HEK293 (cell line): ENCODE data around the gene DNAJB7.

ENCODE experiments used
- CTCF ChIA-PET: fragments of 350-600 bp; formaldehyde crosslinking; extraction: SDS; loops from one replicate; lab custom pipeline; 2021; ENCODE audit warnings: antibody characterized with exemption; lab: Yijun Ruan, JAX
- POLR2A ChIA-PET: fragments of 300-600 bp; formaldehyde crosslinking; extraction: SDS; loops from one replicate; lab custom pipeline; 2020; ENCODE audit warnings: antibody characterized with exemption, inconsistent platforms; lab: Yijun Ruan, JAX
- H3K27ac ChIP-seq: fragments of 200-500 bp; sonication (Bioruptor generic); 2 replicates; pipeline ENCODE4 v1.5.1; 2014; ENCODE audit warnings: low read depth, low read length, control low read depth, inconsistent platforms; ENCODE audit errors: extremely low read depth
- H3K36me3 ChIP-seq, 2 experiments: fragments of 200-500 bp in 1 of 2; sonication (Bioruptor generic) in 1 of 2; 1 replicate in 1 of 2; 2 replicates in 1 of 2; pipeline ENCODE4 v1.5.1; 2014 to 2017; ENCODE audit warnings: inconsistent platforms in 2 of 2, low read length in 2 of 2; ENCODE audit not compliant: control insufficient read depth in 2 of 2, insufficient read depth in 1 of 2
- H3K4me1 ChIP-seq: fragments of 200-500 bp; sonication (Bioruptor generic); 2 replicates; pipeline ENCODE4 v1.5.1; 2014; ENCODE audit warnings: mild to moderate bottlenecking, low read length, inconsistent platforms; ENCODE audit not compliant: control insufficient read depth, insufficient read depth
- H3K4me3 ChIP-seq: 2 replicates; pipeline ENCODE4 v1.5.1; 2011; ENCODE audit warnings: low read depth, mild to moderate bottlenecking, control low read depth, low read length, moderate library complexity
- H3K9me3 ChIP-seq: fragments of 200-500 bp; sonication (Bioruptor generic); 2 replicates; pipeline ENCODE4 v1.5.1; 2014; ENCODE audit warnings: low read depth, low read length, inconsistent platforms; ENCODE audit not compliant: control insufficient read depth, insufficient read depth
- GLIS2 ChIP-seq: fragments of 450-650 bp; formaldehyde crosslinking; IDR thresholded peaks from 2 replicates; pipeline ENCODE4 v1.5.1; 2016; ENCODE audit warnings: missing biosample characterization, missing genetic modification characterization
- KLF16 ChIP-seq: fragments of 450-650 bp; formaldehyde crosslinking; IDR thresholded peaks from 2 replicates; pipeline ENCODE4 v1.5.1; 2017; ENCODE audit warnings: missing biosample characterization, missing genetic modification characterization
- OVOL3 ChIP-seq: fragments of 450-650 bp; formaldehyde crosslinking; IDR thresholded peaks from 2 replicates; pipeline ENCODE4 v1.5.1; 2016; ENCODE audit warnings: missing biosample characterization, missing genetic modification characterization
- PRDM1 ChIP-seq: fragments of 450-650 bp; formaldehyde crosslinking; IDR thresholded peaks from 2 replicates; pipeline ENCODE4; 2016; ENCODE audit warnings: missing biosample characterization, missing genetic modification characterization
- SP2 ChIP-seq: fragments of 450-650 bp; formaldehyde crosslinking; IDR thresholded peaks from 2 replicates; pipeline ENCODE4 v1.5.1; 2016; ENCODE audit warnings: missing biosample characterization, missing genetic modification characterization
- SP7 ChIP-seq: fragments of 450-650 bp; formaldehyde crosslinking; IDR thresholded peaks from 2 replicates; pipeline ENCODE4 v1.5.1; 2016; ENCODE audit warnings: missing biosample characterization, missing genetic modification characterization
- WT1 ChIP-seq: fragments of 450-650 bp; formaldehyde crosslinking; IDR thresholded peaks from 2 replicates; pipeline ENCODE4 v1.5.1; 2016; ENCODE audit warnings: missing biosample characterization, missing genetic modification characterization
- YY2 ChIP-seq: fragments of 450-650 bp; formaldehyde crosslinking; IDR thresholded peaks from 2 replicates; pipeline ENCODE4 v1.5.1; 2016; ENCODE audit warnings: missing biosample characterization, missing genetic modification characterization
- ZNF140 ChIP-seq: fragments of 450-650 bp; formaldehyde crosslinking; IDR thresholded peaks from 2 replicates; pipeline ENCODE4 v1.5.1; 2016; ENCODE audit warnings: missing biosample characterization, missing genetic modification characterization
- ZNF302 ChIP-seq: fragments of 450-650 bp; formaldehyde crosslinking; IDR thresholded peaks from 2 replicates; pipeline ENCODE4 v1.5.1; 2016; ENCODE audit warnings: missing biosample characterization, missing genetic modification characterization, low read depth
- ZNF37A ChIP-seq: fragments of 450-650 bp; IDR thresholded peaks from 2 replicates; pipeline ENCODE4 v1.5.1; 2018; ENCODE audit warnings: missing biosample characterization, missing genetic modification characterization
- ZNF521 ChIP-seq: fragments of 450-650 bp; formaldehyde crosslinking; IDR thresholded peaks from 2 replicates; pipeline ENCODE4 v1.5.1; 2017; ENCODE audit warnings: missing biosample characterization, mild to moderate bottlenecking, missing genetic modification characterization
- ZNF610 ChIP-seq: fragments of 450-650 bp; formaldehyde crosslinking; IDR thresholded peaks from 2 replicates; pipeline ENCODE4 v1.5.1; 2016; ENCODE audit warnings: missing biosample characterization, missing genetic modification characterization, borderline replicate concordance
- ZNF658 ChIP-seq: fragments of 450-650 bp; formaldehyde crosslinking; IDR thresholded peaks from 2 replicates; pipeline ENCODE4; 2016; ENCODE audit warnings: missing biosample characterization, missing genetic modification characterization
- ZNF792 ChIP-seq: fragments of 450-650 bp; formaldehyde crosslinking; IDR thresholded peaks from 2 replicates; pipeline ENCODE4 v1.5.1; 2016; ENCODE audit warnings: missing biosample characterization, missing genetic modification characterization
- TF ChIP-seq, protein P1 (sequence below): fragments of 450-650 bp; formaldehyde crosslinking; IDR thresholded peaks from 2 replicates; pipeline ENCODE4 v1.5.1; 2016; ENCODE audit warnings: missing biosample characterization, missing genetic modification characterization
- TF ChIP-seq, protein P2 (sequence below): sonication (generic); formaldehyde crosslinking; IDR thresholded peaks from 2 replicates; pipeline ENCODE4 v1.8.1; 2022; ENCODE audit warnings: mild to moderate bottlenecking, moderate library complexity, missing genetic modification reagents
- TF ChIP-seq, protein P3 (sequence below): fragments of 450-650 bp; formaldehyde crosslinking; IDR thresholded peaks from 2 replicates; pipeline ENCODE4 v1.5.1; 2016; ENCODE audit warnings: missing biosample characterization, missing genetic modification characterization
- TF ChIP-seq, protein P4 (sequence below): fragments of 450-650 bp; formaldehyde crosslinking; IDR thresholded peaks from 2 replicates; pipeline ENCODE4 v1.5.1; 2016; ENCODE audit warnings: missing biosample characterization, missing genetic modification characterization
- TF ChIP-seq, protein P5 (sequence below): fragments of 450-650 bp; formaldehyde crosslinking; IDR thresholded peaks from 2 replicates; pipeline ENCODE4 v1.5.1; 2017; ENCODE audit warnings: missing biosample characterization, missing genetic modification characterization
- TF ChIP-seq, protein P6 (sequence below): fragments of 450-650 bp; formaldehyde crosslinking; IDR thresholded peaks from 2 replicates; pipeline ENCODE4 v1.5.1; 2016; ENCODE audit warnings: missing biosample characterization, missing genetic modification characterization

The DNAJB7 gene

DNA sequence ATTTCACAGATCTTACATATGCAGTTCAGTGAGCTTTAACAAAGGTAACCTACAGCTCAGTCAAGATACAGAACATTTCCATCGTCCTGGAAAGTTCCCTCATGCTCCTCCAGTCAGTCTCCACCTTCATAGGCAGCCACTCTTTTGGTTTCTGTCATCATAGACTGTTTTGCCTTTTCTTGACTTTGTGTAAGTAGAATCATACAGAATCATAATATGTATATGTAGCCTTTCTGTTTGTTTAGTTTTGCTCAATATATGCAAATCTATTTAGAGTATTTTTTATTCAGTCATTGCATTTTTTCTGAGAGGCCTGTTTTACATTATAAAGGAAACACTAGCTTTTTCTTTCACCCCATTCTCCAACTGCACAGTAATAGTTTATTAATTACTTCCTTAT, 15.0 kb upstream of the DNAJB7 start (continued):
- TF ChIP-seq OVOL3 (tag by site-specific recombination) (no peak), ZNF792 (tag by site-specific recombination) (no peak), SP2 (no peak), ZNF302 (tag by site-specific recombination) (no peak), YY2 (tag by site-specific recombination) (no peak)
- TF ChIP-seq, protein P1, sequence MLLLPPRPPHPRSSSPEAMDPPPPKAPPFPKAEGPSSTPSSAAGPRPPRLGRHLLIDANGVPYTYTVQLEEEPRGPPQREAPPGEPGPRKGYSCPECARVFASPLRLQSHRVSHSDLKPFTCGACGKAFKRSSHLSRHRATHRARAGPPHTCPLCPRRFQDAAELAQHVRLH (tag by site-specific recombination): no peak
- TF ChIP-seq, protein P2, sequence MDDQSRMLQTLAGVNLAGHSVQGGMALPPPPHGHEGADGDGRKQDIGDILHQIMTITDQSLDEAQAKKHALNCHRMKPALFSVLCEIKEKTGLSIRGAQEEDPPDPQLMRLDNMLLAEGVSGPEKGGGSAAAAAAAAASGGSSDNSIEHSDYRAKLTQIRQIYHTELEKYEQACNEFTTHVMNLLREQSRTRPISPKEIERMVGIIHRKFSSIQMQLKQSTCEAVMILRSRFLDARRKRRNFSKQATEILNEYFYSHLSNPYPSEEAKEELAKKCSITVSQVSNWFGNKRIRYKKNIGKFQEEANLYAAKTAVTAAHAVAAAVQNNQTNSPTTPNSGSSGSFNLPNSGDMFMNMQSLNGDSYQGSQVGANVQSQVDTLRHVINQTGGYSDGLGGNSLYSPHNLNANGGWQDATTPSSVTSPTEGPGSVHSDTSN (CRISPR knock-in tag): no peak
- TF ChIP-seq, protein P3, sequence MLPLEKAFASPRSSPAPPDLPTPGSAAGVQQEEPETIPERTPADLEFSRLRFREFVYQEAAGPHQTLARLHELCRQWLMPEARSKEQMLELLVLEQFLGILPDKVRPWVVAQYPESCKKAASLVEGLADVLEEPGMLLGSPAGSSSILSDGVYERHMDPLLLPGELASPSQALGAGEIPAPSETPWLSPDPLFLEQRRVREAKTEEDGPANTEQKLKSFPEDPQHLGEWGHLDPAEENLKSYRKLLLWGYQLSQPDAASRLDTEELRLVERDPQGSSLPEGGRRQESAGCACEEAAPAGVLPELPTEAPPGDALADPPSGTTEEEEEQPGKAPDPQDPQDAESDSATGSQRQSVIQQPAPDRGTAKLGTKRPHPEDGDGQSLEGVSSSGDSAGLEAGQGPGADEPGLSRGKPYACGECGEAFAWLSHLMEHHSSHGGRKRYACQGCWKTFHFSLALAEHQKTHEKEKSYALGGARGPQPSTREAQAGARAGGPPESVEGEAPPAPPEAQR (tag by site-specific recombination): no peak

DNA sequence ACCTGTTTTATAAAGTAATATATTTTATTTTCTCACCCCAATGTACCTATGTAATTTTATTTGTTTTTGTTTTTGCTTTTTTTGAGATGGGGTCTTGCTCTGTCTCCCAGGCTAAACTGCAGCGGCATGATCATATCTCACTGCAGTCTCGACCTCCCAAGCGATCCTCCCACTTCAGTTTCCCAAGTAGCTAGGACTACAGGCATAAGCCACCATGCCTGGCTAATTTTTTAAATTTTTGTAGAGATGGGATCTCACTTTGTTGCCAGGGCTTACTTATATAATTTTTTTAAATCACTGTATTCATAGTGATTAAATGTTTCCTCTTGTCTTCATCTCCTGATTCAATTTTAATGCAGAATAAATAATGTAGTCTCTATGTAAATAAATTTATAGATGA, 13.2 kb upstream of the DNAJB7 start:
- ChIA-PET CTCF (interaction anchor here (0.6 kb wide), 1 partner anchor 169 kb away, joined by 4 read pairs; no protein-coding TSS in a partner anchor), POLR2A (no interaction called here)
- Histone ChIP-seq H3K4me1 (no peaks in the 10 kb centered on the region), H3K36me3 (peaks cover 24 to 30% of the 10 kb centered on the region in 2 experiments), H3K9me3 (no peaks in the 10 kb centered on the region)
- TF ChIP-seq ZNF140 (tag by site-specific recombination): no peak
- TF ChIP-seq, protein P4, sequence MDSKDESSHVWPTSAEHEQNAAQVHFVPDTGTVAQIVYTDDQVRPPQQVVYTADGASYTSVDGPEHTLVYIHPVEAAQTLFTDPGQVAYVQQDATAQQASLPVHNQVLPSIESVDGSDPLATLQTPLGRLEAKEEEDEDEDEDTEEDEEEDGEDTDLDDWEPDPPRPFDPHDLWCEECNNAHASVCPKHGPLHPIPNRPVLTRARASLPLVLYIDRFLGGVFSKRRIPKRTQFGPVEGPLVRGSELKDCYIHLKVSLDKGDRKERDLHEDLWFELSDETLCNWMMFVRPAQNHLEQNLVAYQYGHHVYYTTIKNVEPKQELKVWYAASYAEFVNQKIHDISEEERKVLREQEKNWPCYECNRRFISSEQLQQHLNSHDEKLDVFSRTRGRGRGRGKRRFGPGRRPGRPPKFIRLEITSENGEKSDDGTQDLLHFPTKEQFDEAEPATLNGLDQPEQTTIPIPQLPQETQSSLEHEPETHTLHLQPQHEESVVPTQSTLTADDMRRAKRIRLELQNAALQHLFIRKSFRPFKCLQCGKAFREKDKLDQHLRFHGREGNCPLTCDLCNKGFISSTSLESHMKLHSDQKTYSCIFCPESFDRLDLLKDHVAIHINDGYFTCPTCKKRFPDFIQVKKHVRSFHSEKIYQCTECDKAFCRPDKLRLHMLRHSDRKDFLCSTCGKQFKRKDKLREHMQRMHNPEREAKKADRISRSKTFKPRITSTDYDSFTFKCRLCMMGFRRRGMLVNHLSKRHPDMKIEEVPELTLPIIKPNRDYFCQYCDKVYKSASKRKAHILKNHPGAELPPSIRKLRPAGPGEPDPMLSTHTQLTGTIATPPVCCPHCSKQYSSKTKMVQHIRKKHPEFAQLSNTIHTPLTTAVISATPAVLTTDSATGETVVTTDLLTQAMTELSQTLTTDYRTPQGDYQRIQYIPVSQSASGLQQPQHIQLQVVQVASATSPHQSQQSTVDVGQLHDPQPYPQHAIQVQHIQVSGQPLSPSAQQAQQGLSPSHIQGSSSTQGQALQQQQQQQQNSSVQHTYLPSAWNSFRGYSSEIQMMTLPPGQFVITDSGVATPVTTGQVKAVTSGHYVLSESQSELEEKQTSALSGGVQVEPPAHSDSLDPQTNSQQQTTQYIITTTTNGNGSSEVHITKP (tag by site-specific recombination): no peak
- TF ChIP-seq PRDM1 (tag by site-specific recombination): no peak
- no peak for TF ChIP-seq ZNF37A
- TF ChIP-seq SP7 (tag by site-specific recombination): no peak
- no peak for TF ChIP-seq ZNF521 (tag by site-specific recombination)
- no peak for TF ChIP-seq KLF16 (tag by site-specific recombination)
- TF ChIP-seq ZNF610: no peak
- TF ChIP-seq, protein P5, sequence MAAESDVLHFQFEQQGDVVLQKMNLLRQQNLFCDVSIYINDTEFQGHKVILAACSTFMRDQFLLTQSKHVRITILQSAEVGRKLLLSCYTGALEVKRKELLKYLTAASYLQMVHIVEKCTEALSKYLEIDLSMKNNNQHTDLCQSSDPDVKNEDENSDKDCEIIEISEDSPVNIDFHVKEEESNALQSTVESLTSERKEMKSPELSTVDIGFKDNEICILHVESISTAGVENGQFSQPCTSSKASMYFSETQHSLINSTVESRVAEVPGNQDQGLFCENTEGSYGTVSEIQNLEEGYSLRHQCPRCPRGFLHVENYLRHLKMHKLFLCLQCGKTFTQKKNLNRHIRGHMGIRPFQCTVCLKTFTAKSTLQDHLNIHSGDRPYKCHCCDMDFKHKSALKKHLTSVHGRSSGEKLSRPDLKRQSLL (tag by site-specific recombination): no peak
- TF ChIP-seq GLIS2 (tag by site-specific recombination): no peak
- TF ChIP-seq, protein P6, sequence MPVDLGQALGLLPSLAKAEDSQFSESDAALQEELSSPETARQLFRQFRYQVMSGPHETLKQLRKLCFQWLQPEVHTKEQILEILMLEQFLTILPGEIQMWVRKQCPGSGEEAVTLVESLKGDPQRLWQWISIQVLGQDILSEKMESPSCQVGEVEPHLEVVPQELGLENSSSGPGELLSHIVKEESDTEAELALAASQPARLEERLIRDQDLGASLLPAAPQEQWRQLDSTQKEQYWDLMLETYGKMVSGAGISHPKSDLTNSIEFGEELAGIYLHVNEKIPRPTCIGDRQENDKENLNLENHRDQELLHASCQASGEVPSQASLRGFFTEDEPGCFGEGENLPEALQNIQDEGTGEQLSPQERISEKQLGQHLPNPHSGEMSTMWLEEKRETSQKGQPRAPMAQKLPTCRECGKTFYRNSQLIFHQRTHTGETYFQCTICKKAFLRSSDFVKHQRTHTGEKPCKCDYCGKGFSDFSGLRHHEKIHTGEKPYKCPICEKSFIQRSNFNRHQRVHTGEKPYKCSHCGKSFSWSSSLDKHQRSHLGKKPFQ (tag by site-specific recombination): no peak
- no peak for TF ChIP-seq WT1
- no peak for TF ChIP-seq ZNF658 (tag by site-specific recombination)
- TF ChIP-seq, all 188 proteins: peak for 0
- no peak overlapping the region for H3K27ac ChIP-seq
- H3K4me3 ChIP-seq: no peak overlapping the region
